GM18517 (cell line): ENCODE results near the gene NCBP3.
"Not testable (repeated sequence)": the region's sequence is repeated elsewhere in the genome, so short reads cannot be mapped to it uniquely, and the experiment has no call there.

Source experiments
- ATAC-seq: cut with Tn5 transposase; IDR thresholded peaks from one replicate; pipeline ENCODE4 v1.9.1; 2021; ENCODE audit warnings: mild to moderate bottlenecking, moderate library complexity; ENCODE audit not compliant: unreplicated experiment

NCBP3 gene

GRCh38 chr17:3794557-3795389 is 51.3 kb downstream of the NCBP3 start:
- ATAC-seq, result no peak

DNA sequence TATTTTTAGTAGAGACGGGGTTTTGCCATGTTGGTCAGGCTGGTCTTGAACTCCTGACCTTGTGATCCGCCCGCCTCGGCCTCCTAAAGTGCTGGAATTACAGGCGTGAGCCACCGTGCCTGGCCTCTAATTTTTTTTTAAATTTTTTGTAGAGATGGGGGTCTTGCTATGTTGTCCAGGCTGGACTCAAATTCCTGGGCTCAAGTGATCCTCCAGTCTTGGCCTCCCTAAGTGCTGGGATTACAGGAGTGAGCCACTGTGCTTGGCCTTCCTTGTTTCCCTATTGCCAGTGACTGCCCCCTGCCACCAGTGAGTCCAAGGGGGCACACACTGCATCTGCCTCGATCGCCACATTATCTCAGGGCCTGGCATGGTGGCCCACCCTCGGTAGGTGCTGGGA is 51.9 kb downstream of the NCBP3 start:
- not testable (repeated sequence) for ATAC-seq

- ATAC-seq, result not testable (repeated sequence)
Observed at GRCh38 chr17:3793258-3793657, 52.8 kb downstream of the NCBP3 start.

- ATAC-seq, result no peak
Observed at GRCh38 chr17:3792481-3792880, 53.6 kb downstream of the NCBP3 start.

- ATAC-seq, result no peak
Observed at GRCh38 chr17:3788200-3788599, 57.8 kb downstream of the NCBP3 start.

GRCh38 chr17:3785323-3785722 is 60.7 kb downstream of the NCBP3 start:
- not testable (repeated sequence) for ATAC-seq

- no peak for ATAC-seq
Observed at GRCh38 chr17:3782751-3783150, 63.3 kb downstream of the NCBP3 start.

DNA sequence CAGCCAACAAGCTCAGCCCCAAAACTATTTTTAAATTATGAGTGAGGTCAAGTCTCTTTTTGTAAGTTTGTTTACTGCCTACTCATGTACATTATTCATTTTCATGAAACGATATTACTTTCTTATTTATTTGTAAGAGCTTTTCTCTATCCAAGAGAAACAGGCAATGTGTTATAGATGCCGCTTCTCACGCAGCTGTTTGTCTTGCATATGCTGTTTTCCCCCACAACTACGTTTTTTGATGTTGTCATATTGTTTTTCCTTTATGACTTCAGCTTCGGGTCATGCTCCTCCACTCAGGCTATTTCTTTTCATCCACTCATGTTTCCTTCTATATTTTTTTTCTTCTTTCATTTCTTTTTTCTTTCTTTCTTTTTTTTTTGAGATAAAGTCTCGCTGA is 65.1 kb downstream of the NCBP3 start:
- ATAC-seq, result no peak

DNA sequence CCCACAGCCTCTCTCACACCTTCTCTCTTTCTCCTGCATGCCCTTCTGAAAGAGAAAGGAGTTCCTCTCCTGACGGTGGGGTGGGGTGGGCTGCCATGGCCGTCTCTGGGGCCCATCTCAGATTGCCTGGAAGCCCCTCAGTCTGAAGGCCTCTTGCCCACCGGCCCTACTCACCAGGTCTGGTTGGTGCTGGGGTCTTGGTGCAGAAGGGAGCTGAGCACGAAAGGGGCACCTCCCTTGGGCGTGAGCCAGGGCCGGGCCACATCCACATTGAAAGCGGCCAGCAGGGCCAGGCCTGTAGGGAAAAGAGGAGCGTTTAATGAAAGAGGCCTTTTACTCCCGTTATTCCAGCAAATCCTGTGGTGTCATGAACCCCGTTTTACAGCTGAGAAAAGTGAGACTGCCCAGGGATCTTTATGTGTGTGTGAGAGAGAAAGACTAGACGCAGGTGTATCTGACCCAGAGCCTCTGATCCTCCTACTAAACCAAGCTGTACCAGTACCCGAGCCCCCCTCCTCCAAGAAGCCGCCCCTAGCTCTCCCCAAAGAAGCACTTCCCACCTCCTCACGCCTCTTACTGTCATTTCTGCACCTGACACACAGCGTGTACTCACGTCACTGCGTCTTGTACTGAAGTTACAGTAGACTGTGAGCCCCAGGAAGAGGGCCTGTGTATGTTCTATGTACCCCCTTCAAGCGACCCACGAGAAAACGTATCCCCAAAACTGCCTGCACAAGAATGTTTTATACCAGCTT is 68.5 kb downstream of the NCBP3 start:
- no peak for ATAC-seq

GRCh38 chr17:3773966-3774365 is 72.1 kb downstream of the NCBP3 start:
- no peak for ATAC-seq

DNA sequence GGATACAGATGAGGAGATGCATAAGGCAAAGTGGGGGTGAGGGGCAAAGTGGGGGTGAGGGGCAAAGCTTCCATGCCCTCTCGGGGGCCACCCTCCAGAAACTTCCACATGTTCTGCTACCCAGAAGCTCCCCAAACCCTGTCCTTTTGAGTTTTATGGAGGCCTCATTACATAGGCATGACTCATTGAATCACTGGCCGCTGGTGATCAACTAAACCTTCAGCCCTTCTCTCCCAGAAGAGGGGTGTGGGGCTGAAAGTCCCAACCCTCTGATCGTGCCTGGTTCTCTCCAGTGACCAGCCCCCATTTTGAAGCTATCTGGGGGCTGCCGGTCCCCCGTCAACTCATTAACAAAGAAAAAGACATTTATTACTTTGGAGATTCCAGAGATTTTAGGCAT is 72.5 kb downstream of the NCBP3 start:
- no peak for ATAC-seq

DNA sequence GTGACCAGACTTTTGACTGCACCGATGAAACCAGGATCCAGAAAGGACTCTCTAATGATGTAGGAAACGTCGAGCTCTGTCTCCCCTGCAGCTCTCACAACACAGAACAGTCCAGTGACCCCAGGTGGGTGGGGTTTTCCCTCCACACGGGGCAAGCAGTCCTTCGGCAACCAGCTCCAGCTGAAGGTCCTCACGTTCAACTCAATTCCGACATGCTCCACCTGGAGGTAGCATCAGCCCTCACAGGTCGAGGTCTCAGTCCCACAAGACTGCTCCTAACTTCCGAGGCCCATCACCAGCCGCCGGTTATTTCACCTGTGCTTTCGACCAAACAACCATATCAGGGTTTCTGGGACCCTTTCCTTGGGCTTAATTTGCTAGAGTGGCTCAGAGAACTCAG is 73.3 kb downstream of the NCBP3 start:
- no peak for ATAC-seq

- no peak for ATAC-seq
Observed at GRCh38 chr17:3771140-3771539, 74.9 kb downstream of the NCBP3 start.

GRCh38 chr17:3770466-3770865 is 75.6 kb downstream of the NCBP3 start:
- no peak for ATAC-seq

GRCh38 chr17:3768769-3769168 is 77.3 kb downstream of the NCBP3 start:
- ATAC-seq, result no peak

DNA sequence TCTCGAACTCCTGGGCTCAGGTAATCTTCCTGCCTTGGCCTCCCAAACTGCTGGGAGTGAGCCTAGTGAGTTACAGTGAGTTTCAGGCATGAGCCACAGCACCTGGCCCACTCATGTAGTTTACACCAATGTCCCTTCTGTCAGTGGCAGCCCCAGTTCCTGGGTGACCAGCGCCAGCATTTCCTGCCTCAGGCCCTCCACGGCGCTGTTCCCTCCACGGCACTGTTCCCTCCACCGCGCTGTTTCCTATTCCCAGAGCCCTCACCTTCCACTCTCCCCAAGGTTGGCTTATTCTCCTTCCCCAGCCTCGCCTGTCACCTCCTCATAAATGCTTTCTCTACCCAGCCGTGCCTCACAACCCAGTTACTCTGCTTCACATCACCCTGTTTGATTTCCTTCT is 77.7 kb downstream of the NCBP3 start:
- no peak for ATAC-seq

- no peak for ATAC-seq
Observed at GRCh38 chr17:3766779-3767178, 79.3 kb downstream of the NCBP3 start.

GRCh38 chr17:3765981-3766380 is 80.1 kb downstream of the NCBP3 start:
- no peak for ATAC-seq

- no peak for ATAC-seq
Observed at GRCh38 chr17:3763777-3764170, 82.3 kb downstream of the NCBP3 start.

DNA sequence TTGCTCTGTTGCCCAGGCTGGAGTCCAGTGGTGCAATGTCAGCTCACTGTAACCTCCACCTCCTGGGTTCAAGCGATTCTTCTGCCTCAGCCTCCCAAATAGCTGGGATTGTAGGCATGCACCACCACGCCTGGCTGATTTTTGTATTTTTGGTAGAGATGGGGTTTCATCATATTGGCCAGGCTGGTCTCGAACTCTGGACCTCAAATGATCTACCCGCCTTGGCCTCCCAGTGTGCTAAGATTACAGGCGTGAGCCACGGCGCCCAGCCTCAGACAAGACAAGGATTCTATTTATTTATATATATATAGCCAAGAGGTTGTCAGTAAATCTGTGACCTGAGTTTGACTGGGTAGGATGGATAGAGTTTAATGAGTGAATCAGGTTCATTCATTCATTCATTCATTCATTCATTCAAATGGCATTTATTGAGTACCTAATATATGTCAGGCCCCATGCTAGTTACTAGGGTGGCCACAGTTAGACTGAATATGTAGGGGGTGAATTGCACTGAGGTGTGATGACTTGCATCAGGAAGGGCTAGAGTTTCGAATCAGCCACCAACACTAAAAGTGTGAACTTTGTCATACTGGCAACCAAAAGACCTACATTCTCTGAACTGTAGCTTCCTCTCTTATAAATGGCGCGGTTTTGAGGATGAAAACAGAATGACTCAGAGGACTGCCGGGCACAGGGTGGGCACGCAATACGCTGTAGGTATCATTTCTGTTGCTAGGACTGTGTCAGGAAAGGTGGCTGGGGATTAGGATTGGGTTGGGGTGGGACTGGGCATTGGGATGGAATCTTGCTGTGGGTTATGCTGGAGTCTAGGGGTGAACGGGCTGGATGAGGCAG is 82.9 kb downstream of the NCBP3 start:
- peak; percentile 69 for ATAC-seq

- no peak for ATAC-seq
Observed at GRCh38 chr17:3761918-3762380, 84.1 kb downstream of the NCBP3 start.
